B cell (primary cell): ENCODE measurements around the gene PHLDB3. TPM values are rescaled to one million over a fixed set of nuclear protein-coding genes. Genes with fewer than 3 reads are reported as not detected.

Source experiments
- ATAC-seq: fragments of 200-7000 bp; cut with Tn5 transposase; one replicate; pipeline ENCODE4 v1.10.0; 2021; ENCODE audit warnings: low read depth, mild to moderate bottlenecking, moderate number of reproducible peaks, moderate library complexity
- CTCF ChIA-PET: fragments of 350-600 bp; sonication (Branson Sonifier 250); formaldehyde crosslinking; loops from one replicate; lab custom pipeline; 2021; ENCODE audit warnings: antibody characterized with exemption, inconsistent platforms; lab: Charles Lee
- POLR2A ChIA-PET: fragments of 350-600 bp; sonication (Branson Sonifier 250); formaldehyde crosslinking; loops from one replicate; lab custom pipeline; 2021; ENCODE audit warnings: antibody characterized with exemption; lab: Charles Lee
- DNase-seq: peaks from one replicate; pipeline ENCODE4 v3.0.0; 2013
- H2AFZ ChIP-seq: 2 replicates; pipeline ENCODE4 v1.6.1; 2012; ENCODE audit warnings: mild to moderate bottlenecking, low read depth, low read length; ENCODE audit not compliant: insufficient read depth, poor library complexity, severe bottlenecking
- H3K27ac ChIP-seq, 2 donors: 1 replicate in 1 of 2; 2 replicates in 1 of 2; pipeline ENCODE4 v1.5.1; 2012 to 2013; ENCODE audit warnings: low read length in 2 of 2, mild to moderate bottlenecking in 2 of 2, moderate library complexity in 1 of 2
- H3K27me3 ChIP-seq, 4 experiments: fragments of 200-600 bp in 1 of 4; sonication (generic) in 1 of 4; replicated peaks in 1 of 4; 1 replicate in 2 of 4; 2 replicates in 2 of 4; pipeline versions ENCODE4 v1.6.1 to v1.7.0; 2013 to 2016; ENCODE audit warnings: low read length in 3 of 4, mild to moderate bottlenecking in 2 of 4, mixed read lengths in 1 of 4, moderate library complexity in 1 of 4; ENCODE audit not compliant: insufficient read depth in 4 of 4, control insufficient read depth in 3 of 4; ENCODE audit errors: control extremely low read depth in 1 of 4
- H3K36me3 ChIP-seq, 2 experiments: replicated peaks in 1 of 2; 1 replicate in 1 of 2; 2 replicates in 1 of 2; pipeline versions ENCODE4 v1.6.1 to v1.7.1; 2013; ENCODE audit warnings: low read length in 1 of 2; ENCODE audit not compliant: insufficient read depth in 2 of 2, control insufficient read depth in 1 of 2; ENCODE audit errors: control extremely low read depth in 1 of 2, extremely low read depth in 1 of 2
- H3K4me1 ChIP-seq, 2 donors: fragments of 200-600 bp in 1 of 2; sonication (generic) in 1 of 2; 1 replicate in 1 of 2; 2 replicates in 1 of 2; pipeline versions ENCODE4 v1.5.1 to v1.6.1; 2013 to 2017; ENCODE audit warnings: low read length in 2 of 2; ENCODE audit not compliant: control insufficient read depth in 2 of 2, insufficient read depth in 2 of 2
- H3K4me2 ChIP-seq: replicated peaks from 2 replicates; pipeline ENCODE3; 2012; ENCODE audit warnings: mild to moderate bottlenecking, low read depth, low read length; ENCODE audit not compliant: poor library complexity, severe bottlenecking
- H3K4me3 ChIP-seq, 5 experiments: fragments of 200-600 bp in 1 of 5; sonication (generic) in 1 of 5; 1 replicate in 3 of 5; 2 replicates in 2 of 5; pipeline versions ENCODE4 v1.5.1 to v1.7.0; 2011 to 2016; ENCODE audit warnings: low read length in 4 of 5, mild to moderate bottlenecking in 4 of 5, low read depth in 2 of 5, control low read depth in 1 of 5, moderate library complexity in 1 of 5; ENCODE audit not compliant: insufficient read depth in 1 of 5; ENCODE audit errors: control extremely low read depth in 1 of 5, extremely low read depth in 1 of 5
- H3K79me2 ChIP-seq: fragments of 200-600 bp; sonication (generic); one replicate; pipeline ENCODE4 v1.6.0; 2016; ENCODE audit warnings: low read length; ENCODE audit not compliant: control insufficient read depth, insufficient read depth
- H3K9ac ChIP-seq: fragments of 200-600 bp; sonication (generic); 2 replicates; pipeline ENCODE4 v1.6.1; 2017; ENCODE audit warnings: mild to moderate bottlenecking, low read length, moderate library complexity
- H3K9me3 ChIP-seq, 3 donors: one replicate each; pipeline versions ENCODE4 v1.6.1 to v1.7.1; 2013; ENCODE audit warnings: low read length in 2 of 3; ENCODE audit not compliant: control insufficient read depth in 2 of 3, insufficient read depth in 1 of 3; ENCODE audit errors: control extremely low read depth in 1 of 3
- H4K20me1 ChIP-seq: 2 replicates; pipeline ENCODE4 v1.6.0; 2012; ENCODE audit warnings: mild to moderate bottlenecking, low read length; ENCODE audit not compliant: insufficient read depth, control insufficient read depth, poor library complexity, severe bottlenecking
- H3K27ac Mint-ChIP-seq: one replicate; pipeline ENCODE4 v1.8.0; 2021; ENCODE audit warnings: mixed read lengths
- H3K27me3 Mint-ChIP-seq: one replicate; pipeline ENCODE4 v1.8.0; 2021; ENCODE audit warnings: mixed read lengths
- H3K4me1 Mint-ChIP-seq: one replicate; pipeline ENCODE4 v1.8.0; 2021; ENCODE audit warnings: mixed read lengths
- H3K4me3 Mint-ChIP-seq: one replicate; pipeline ENCODE4 v1.8.0; 2021; ENCODE audit warnings: mixed read lengths
- H3K9me3 Mint-ChIP-seq: one replicate; pipeline ENCODE4 v1.8.0; 2022; ENCODE audit warnings: mixed read lengths; ENCODE audit not compliant: insufficient read depth
- EZH2 ChIP-seq: IDR thresholded peaks from 2 replicates; pipeline ENCODE4 v1.6.1; 2012; ENCODE audit warnings: borderline replicate concordance, low read depth, mild to moderate bottlenecking, moderate library complexity, low read length; ENCODE audit not compliant: insufficient read depth, poor library complexity, severe bottlenecking
- WGBS: methylation state at CpG from one replicate; pipeline ENCODE4 v1.1.5; 2013; ENCODE audit warnings: missing lambda C conversion rate; ENCODE audit not compliant: insufficient coverage; 5-methylcytosine and 5-hydroxymethylcytosine counted together
- intact Hi-C: fragments of 100-400 bp; cut with micrococcal nuclease; formaldehyde crosslinking; loops from one replicate; pipeline ENCODE4 v1.10.0; 2022
- polyA plus RNA-seq: library from polyadenylated mRNA; depleted of rRNA; stranded (reverse); fragments of >200 nt; gene quantifications from 2 replicates; pipeline ENCODE4 v1.2.3, GENCODE V29; 2012
- total RNA-seq, 2 donors: library from RNA; stranded (reverse); fragments of 120-200 nt in 1 of 2; gene quantifications; 1 replicate in 1 of 2; 2 replicates in 1 of 2; pipeline versions ENCODE4 v1.2.3 to v1.2.4, GENCODE V29; 2013 to 2022
- TF ChIP-seq, protein P1 (sequence below): fragments of 200-600 bp; IDR thresholded peaks from one replicate; pipeline ENCODE4 v1.8.0; 2022; ENCODE audit warnings: antibody characterized with exemption, mild to moderate bottlenecking

The PHLDB3 gene
- total and polyA plus RNA-seq, 2 donors (not counting 1 experiment from before 2014, with no cell fraction given): 10.2 to 30.7 TPM

DNA sequence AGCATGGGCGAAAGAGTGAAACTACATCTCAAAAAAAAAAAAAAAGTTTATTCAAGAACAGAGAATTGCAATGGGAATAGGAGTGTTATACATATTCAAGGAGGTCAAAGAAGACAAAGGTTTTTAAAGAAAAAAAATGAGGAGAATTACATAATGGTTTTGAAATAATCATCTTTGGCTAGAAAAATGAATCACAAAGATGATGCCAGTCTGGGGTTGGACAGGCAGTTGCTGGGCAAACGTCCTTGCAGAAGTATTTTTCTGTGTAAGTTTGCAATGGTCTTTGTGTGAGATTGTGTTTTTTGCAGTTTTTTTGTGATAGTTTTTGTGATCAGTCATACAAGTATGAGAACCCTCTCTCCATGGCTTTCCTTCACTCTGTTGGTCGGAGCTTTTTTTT lies 62.8 kb downstream of the PHLDB3 start:
- no peak overlapping the region for H3K27ac ChIP-seq
- peaks cover 22 to 28% of the 10 kb centered on the region in 2 donors for H3K4me1 ChIP-seq
- POLR2A ChIA-PET: interaction anchor here (0.6 kb wide), 1 partner anchor 9 kb away, joined by 3 read pairs; no protein-coding TSS in a partner anchor
- 50% methylated on average over 1 of the region's 3 CpGs for WGBS
- Mint-ChIP-seq H3K27ac (no peak overlapping the region), H3K27me3 (no peaks in the 10 kb centered on the region), H3K4me1 (peaks cover 29% of the 10 kb centered on the region), H3K4me3 (no peak overlapping the region), H3K9me3 (no peaks in the 10 kb centered on the region)
- TF ChIP-seq, protein P1, sequence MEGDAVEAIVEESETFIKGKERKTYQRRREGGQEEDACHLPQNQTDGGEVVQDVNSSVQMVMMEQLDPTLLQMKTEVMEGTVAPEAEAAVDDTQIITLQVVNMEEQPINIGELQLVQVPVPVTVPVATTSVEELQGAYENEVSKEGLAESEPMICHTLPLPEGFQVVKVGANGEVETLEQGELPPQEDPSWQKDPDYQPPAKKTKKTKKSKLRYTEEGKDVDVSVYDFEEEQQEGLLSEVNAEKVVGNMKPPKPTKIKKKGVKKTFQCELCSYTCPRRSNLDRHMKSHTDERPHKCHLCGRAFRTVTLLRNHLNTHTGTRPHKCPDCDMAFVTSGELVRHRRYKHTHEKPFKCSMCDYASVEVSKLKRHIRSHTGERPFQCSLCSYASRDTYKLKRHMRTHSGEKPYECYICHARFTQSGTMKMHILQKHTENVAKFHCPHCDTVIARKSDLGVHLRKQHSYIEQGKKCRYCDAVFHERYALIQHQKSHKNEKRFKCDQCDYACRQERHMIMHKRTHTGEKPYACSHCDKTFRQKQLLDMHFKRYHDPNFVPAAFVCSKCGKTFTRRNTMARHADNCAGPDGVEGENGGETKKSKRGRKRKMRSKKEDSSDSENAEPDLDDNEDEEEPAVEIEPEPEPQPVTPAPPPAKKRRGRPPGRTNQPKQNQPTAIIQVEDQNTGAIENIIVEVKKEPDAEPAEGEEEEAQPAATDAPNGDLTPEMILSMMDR: no peak
- no peak for TF ChIP-seq EZH2
- DNase-seq (no peak), ATAC-seq (no peak)
- H3K4me3 ChIP-seq: no peak overlapping the region
- no peaks in the 10 kb centered on the region for H4K20me1 ChIP-seq
- intact Hi-C loops: loop anchor here (10.0 kb wide), 1 partner anchor 343 kb away; the partner anchor contains the start of gene KCNN4
- H3K9me3 ChIP-seq: peaks cover 0 to 7% (median 0%) of the 10 kb centered on the region in 3 donors
- H3K79me2 ChIP-seq: no peaks in the 10 kb centered on the region
- no peak overlapping the region for H3K9ac ChIP-seq
- CTCF ChIA-PET: interaction anchor here (1.3 to 18.4 kb wide), 2 partner anchors 10 to 81 kb away, joined by 4 to 644 read pairs; partner anchors contain the start of gene ETHE1
- no peaks in the 10 kb centered on the region for H3K36me3 ChIP-seq
- H3K27me3 ChIP-seq: no peaks in the 10 kb centered on the region
- H2AFZ ChIP-seq: no peak overlapping the region
- H3K4me2 ChIP-seq: no peak overlapping the region

DNA sequence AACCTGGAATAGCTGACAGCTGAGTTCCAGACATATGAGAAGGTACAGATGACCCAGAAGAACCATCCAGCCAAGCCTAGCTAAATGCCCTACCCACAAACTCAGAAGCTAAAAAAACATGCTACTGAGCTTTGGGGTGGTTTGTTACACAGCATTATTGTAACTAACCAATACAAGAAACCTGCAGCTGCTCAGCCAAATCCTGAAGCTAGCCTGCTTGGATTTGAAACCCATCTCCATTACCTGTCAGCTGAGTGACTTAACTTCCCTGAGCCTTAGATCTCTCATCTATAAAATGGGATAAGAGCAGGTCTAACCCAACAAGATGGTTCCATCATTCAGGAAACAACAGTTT lies 64.9 kb downstream of the PHLDB3 start:
- H3K27me3 Mint-ChIP-seq: no peaks in the 10 kb centered on the region
- no peak for ATAC-seq
- H3K79me2 ChIP-seq: no peaks in the 10 kb centered on the region
- CTCF ChIA-PET: interaction anchor here (0.6 to 10.1 kb wide), 13 partner anchors 8 to 347 kb away, joined by 3 to 127 read pairs (median 4); no protein-coding TSS in a partner anchor
- H3K4me1 Mint-ChIP-seq: peaks cover 29% of the 10 kb centered on the region
- H3K9me3 ChIP-seq: peaks cover 0 to 7% (median 0%) of the 10 kb centered on the region in 3 donors
- no peaks in the 10 kb centered on the region for H3K9me3 Mint-ChIP-seq
- H3K4me3 ChIP-seq: no peak overlapping the region
- H2AFZ ChIP-seq: no peak overlapping the region
- H4K20me1 ChIP-seq: no peaks in the 10 kb centered on the region
- TF ChIP-seq, protein P1: no peak
- TF ChIP-seq EZH2: no peak
- no peaks in the 10 kb centered on the region for H3K27me3 ChIP-seq
- H3K4me3 Mint-ChIP-seq: peak overlapping the region; percentile 40
- H3K27ac ChIP-seq: no peak overlapping the region
- peak overlapping the region; percentile 48 for H3K4me2 ChIP-seq
- peaks cover 22 to 28% of the 10 kb centered on the region in 2 donors for H3K4me1 ChIP-seq
- DNase-seq: no peak
- H3K27ac Mint-ChIP-seq: peak overlapping the region; percentile 64
- intact Hi-C loops: loop anchor here (10.0 kb wide), 1 partner anchor 345 kb away; the partner anchor contains the start of gene KCNN4
- no peaks in the 10 kb centered on the region for H3K36me3 ChIP-seq
- POLR2A ChIA-PET: interaction anchor here (0.6 to 2.0 kb wide), 3 partner anchors 79 to 183 kb away, joined by 3 to 14 read pairs (median 11); partner anchors contain the start of gene ZNF575
- H3K9ac ChIP-seq: no peak overlapping the region
